Smooth muscle cell (in vitro differentiated cells): ENCODE data around the gene C3AR1. TPM values are rescaled to one million over a fixed set of nuclear protein-coding genes. Genes with fewer than 3 reads are reported as not detected.
A peak's percentile ranks its signal among the peaks of the same experiment; 100 is the strongest.

Experiments
- DNase-seq: peaks from one replicate; lab custom pipeline; 2025; ENCODE audit not compliant: unreplicated experiment; lab: John Stamatoyannopoulos, UW
- H2AFZ ChIP-seq: fragments of 200-600 bp; sonication (generic); 2 replicates; pipeline ENCODE4 v1.6.0; 2016; ENCODE audit warnings: antibody characterized with exemption, low read depth, mild to moderate bottlenecking
- H3F3A ChIP-seq: fragments of 200-600 bp; sonication (generic); 2 replicates; pipeline ENCODE4 v1.6.0; 2017; ENCODE audit warnings: antibody characterized with exemption, low read depth
- H3K27ac ChIP-seq: fragments of 200-600 bp; sonication (generic); 2 replicates; pipeline ENCODE4 v1.5.1; 2016; ENCODE audit warnings: low read depth, mild to moderate bottlenecking
- H3K27me3 ChIP-seq: fragments of 200-600 bp; sonication (generic); 2 replicates; pipeline ENCODE4 v1.6.1; 2016; ENCODE audit warnings: low read depth, mild to moderate bottlenecking
- H3K36me3 ChIP-seq: fragments of 200-600 bp; sonication (generic); 2 replicates; pipeline ENCODE4 v1.5.1; 2016; ENCODE audit warnings: low read depth
- H3K4me1 ChIP-seq: fragments of 200-600 bp; sonication (generic); 2 replicates; pipeline ENCODE4 v1.5.1; 2016; ENCODE audit warnings: low read depth
- H3K4me2 ChIP-seq: fragments of 200-600 bp; sonication (generic); 2 replicates; pipeline ENCODE4 v1.6.0; 2016; ENCODE audit warnings: mild to moderate bottlenecking
- H3K4me3 ChIP-seq: fragments of 200-600 bp; sonication (generic); 2 replicates; pipeline ENCODE4 v1.5.1; 2016; ENCODE audit warnings: mild to moderate bottlenecking
- H3K79me2 ChIP-seq: fragments of 200-600 bp; sonication (generic); 2 replicates; pipeline ENCODE4 v1.6.0; 2016; ENCODE audit warnings: low read depth, mild to moderate bottlenecking
- H3K9ac ChIP-seq: fragments of 200-600 bp; sonication (generic); 2 replicates; pipeline ENCODE4 v1.6.0; 2016; ENCODE audit warnings: low read depth
- H3K9me3 ChIP-seq: fragments of 200-600 bp; sonication (generic); replicated peaks from 2 replicates; pipeline ENCODE4 v1.5.1; 2016; ENCODE audit warnings: low read depth
- H4K20me1 ChIP-seq: fragments of 200-600 bp; sonication (generic); 2 replicates; pipeline ENCODE4 v1.6.0; 2016; ENCODE audit warnings: low read depth
- WGBS: methylation state at CpG from one replicate; pipeline ENCODE4 v1.1.7; 2016; ENCODE audit warnings: low lambda C conversion rate; 5-methylcytosine and 5-hydroxymethylcytosine counted together
- polyA plus RNA-seq: library from polyadenylated mRNA; unstranded; fragments of >200 nt; fragmentation: Nextera tagmentation; extraction: Ambion mirVana; gene quantifications from 2 replicates; pipeline ENCODE4 v1.2.1, GENCODE V29; 2016
- total RNA-seq: library from RNA; depleted of rRNA; stranded (reverse); fragments of >200 nt; gene quantifications from 2 replicates; pipeline ENCODE4 v1.2.3, GENCODE V29; 2014
- TF ChIP-seq, protein P1 (sequence below): fragments of 200-600 bp; sonication (generic); IDR thresholded peaks from 2 replicates; pipeline ENCODE4 v1.5.1; 2017; ENCODE audit warnings: borderline replicate concordance, mild to moderate bottlenecking, antibody characterized with exemption; ENCODE audit not compliant: insufficient read depth, poor library complexity, severe bottlenecking

The C3AR1 gene
- total and polyA plus RNA-seq, 2 experiments from 2014 or later = 3.0 to 3.2 TPM

DNA sequence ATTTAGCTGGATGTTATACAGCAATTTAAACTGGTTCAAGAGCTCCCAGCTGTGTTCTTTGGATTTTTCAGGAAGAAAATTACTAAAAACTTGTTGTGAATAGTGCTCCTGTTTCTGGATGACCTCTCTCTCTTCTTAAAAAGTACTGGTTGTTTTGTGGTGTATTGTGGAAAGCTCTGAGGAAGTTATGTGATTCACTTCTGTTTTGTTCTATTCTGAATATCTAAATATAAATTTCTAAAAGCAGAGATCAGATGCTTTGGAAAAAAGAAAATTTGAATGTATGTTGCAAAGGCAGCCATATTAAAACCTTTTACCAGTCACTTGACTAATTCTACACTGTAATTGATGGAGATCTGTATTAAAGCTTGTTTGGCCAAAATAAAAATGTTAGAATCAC lies 3.4 kb upstream of the C3AR1 start:
- Histone ChIP-seq H3K4me1 (peaks cover 4% of the 10 kb centered on the region), H3K9me3 (no peaks in the 10 kb centered on the region), H3K4me2 (no peak overlapping the region), H3K9ac (no peak overlapping the region), H3K27ac (no peak overlapping the region), H3F3A (no peaks in the 10 kb centered on the region), H3K36me3 (no peaks in the 10 kb centered on the region), H4K20me1 (no peaks in the 10 kb centered on the region), H3K27me3 (no peaks in the 10 kb centered on the region), H3K4me3 (no peak overlapping the region), H2AFZ (no peak overlapping the region), H3K79me2 (no peaks in the 10 kb centered on the region)
- TF ChIP-seq, protein P1, sequence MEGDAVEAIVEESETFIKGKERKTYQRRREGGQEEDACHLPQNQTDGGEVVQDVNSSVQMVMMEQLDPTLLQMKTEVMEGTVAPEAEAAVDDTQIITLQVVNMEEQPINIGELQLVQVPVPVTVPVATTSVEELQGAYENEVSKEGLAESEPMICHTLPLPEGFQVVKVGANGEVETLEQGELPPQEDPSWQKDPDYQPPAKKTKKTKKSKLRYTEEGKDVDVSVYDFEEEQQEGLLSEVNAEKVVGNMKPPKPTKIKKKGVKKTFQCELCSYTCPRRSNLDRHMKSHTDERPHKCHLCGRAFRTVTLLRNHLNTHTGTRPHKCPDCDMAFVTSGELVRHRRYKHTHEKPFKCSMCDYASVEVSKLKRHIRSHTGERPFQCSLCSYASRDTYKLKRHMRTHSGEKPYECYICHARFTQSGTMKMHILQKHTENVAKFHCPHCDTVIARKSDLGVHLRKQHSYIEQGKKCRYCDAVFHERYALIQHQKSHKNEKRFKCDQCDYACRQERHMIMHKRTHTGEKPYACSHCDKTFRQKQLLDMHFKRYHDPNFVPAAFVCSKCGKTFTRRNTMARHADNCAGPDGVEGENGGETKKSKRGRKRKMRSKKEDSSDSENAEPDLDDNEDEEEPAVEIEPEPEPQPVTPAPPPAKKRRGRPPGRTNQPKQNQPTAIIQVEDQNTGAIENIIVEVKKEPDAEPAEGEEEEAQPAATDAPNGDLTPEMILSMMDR = no peak
- no peak for DNase-seq

GRCh38 chr12:8064131-8064530 lies 2.0 kb downstream of the C3AR1 start:
- Histone ChIP-seq H4K20me1 (no peaks in the 10 kb centered on the region), H3K27ac (no peak overlapping the region)

GRCh38 chr12:8058506-8058905 lies 7.7 kb downstream of the C3AR1 start:
- Histone ChIP-seq H3K9ac (peak overlapping the region; percentile 1), H4K20me1 (no peaks in the 10 kb centered on the region), H2AFZ (no peak overlapping the region), H3K27ac (peak overlapping the region; percentile 63), H3K79me2 (no peaks in the 10 kb centered on the region), H3K4me2 (peak overlapping the region; percentile 30), H3K4me3 (no peak overlapping the region), H3K4me1 (peaks cover 9% of the 10 kb centered on the region), H3K9me3 (no peaks in the 10 kb centered on the region), H3K27me3 (no peaks in the 10 kb centered on the region), H3K36me3 (no peaks in the 10 kb centered on the region), H3F3A (peaks cover 8% of the 10 kb centered on the region)
- 81% methylated on average over 6 of the region's 6 CpGs for WGBS
- TF ChIP-seq, protein P1 = no peak
- no peak for DNase-seq

More at GRCh38 chr12:8064131-8064530, 2.0 kb downstream of the C3AR1 start:
- Histone ChIP-seq H3K4me3 (no peak overlapping the region), H3K4me1 (peaks cover 4% of the 10 kb centered on the region), H2AFZ (no peak overlapping the region), H3K9ac (no peak overlapping the region), H3K79me2 (no peaks in the 10 kb centered on the region), H3K36me3 (no peaks in the 10 kb centered on the region), H3F3A (no peaks in the 10 kb centered on the region), H3K27me3 (no peaks in the 10 kb centered on the region), H3K9me3 (no peaks in the 10 kb centered on the region), H3K4me2 (no peak overlapping the region)
- no peak for DNase-seq
- TF ChIP-seq, protein P1 = no peak

- H3K27ac ChIP-seq = peak overlapping the region; percentile 63
Measured at GRCh38 chr12:8057839-8058238, 8.3 kb downstream of the C3AR1 start.

More at GRCh38 chr12:8057839-8058238, 8.3 kb downstream of the C3AR1 start:
- TF ChIP-seq, protein P1 = no peak
- Histone ChIP-seq H3K9me3 (no peaks in the 10 kb centered on the region), H3K9ac (peak overlapping the region; percentile 1), H3K27me3 (no peaks in the 10 kb centered on the region), H4K20me1 (no peaks in the 10 kb centered on the region), H2AFZ (no peak overlapping the region), H3K4me1 (peaks cover 9% of the 10 kb centered on the region), H3F3A (peaks cover 8% of the 10 kb centered on the region), H3K4me2 (peak overlapping the region; percentile 30), H3K4me3 (no peak overlapping the region), H3K36me3 (no peaks in the 10 kb centered on the region), H3K79me2 (no peaks in the 10 kb centered on the region)
- no peak for DNase-seq
- 41% methylated on average over 4 of the region's 4 CpGs for WGBS
